ENCODE results near the gene INPP5D. TPM values are rescaled to one million over a fixed set of nuclear protein-coding genes. Genes with fewer than 3 reads are reported as not detected.

Gene INPP5D
- total RNA-seq, 2 donors from 2014 or later, result 163 to 184 TPM

GRCh38 chr2:233228376-233228775, 168.2 kb downstream of the INPP5D start:
- no peaks in the 10 kb centered on the region for H3K9me3 ChIP-seq (ENCODE audit: control insufficient read depth, low read length, poor library complexity, severe bottlenecking)
- ATAC-seq, result no peak
- DNase-seq, result no peak
- peaks cover 13% of the 10 kb centered on the region for H3K4me1 Mint-ChIP-seq
- H3K4me3 Mint-ChIP-seq, result no peak overlapping the region
- H3K27ac Mint-ChIP-seq, result no peak overlapping the region
- H3K36me3 Mint-ChIP-seq (ENCODE audit: low read depth), result no peaks in the 10 kb centered on the region
- no peaks in the 10 kb centered on the region for H3K27me3 Mint-ChIP-seq

GRCh38 chr2:233233618-233234230, 173.6 kb downstream of the INPP5D start:
- Mint-ChIP-seq H3K4me3 (no peak overlapping the region), H3K27me3 (no peaks in the 10 kb centered on the region), H3K36me3 (ENCODE audit: low read depth) (peaks cover 3% of the 10 kb centered on the region), H3K4me1 (peaks cover 31% of the 10 kb centered on the region), H3K27ac (peak overlapping the region; percentile 27)
- DNase-seq, result no peak
- no peak for ATAC-seq
- H3K9me3 ChIP-seq (ENCODE audit: control insufficient read depth, low read length, poor library complexity, severe bottlenecking), result no peaks in the 10 kb centered on the region

GRCh38 chr2:233234264-233234663, 174.1 kb downstream of the INPP5D start:
- Mint-ChIP-seq H3K4me3 (no peak overlapping the region), H3K4me1 (peaks cover 36% of the 10 kb centered on the region), H3K36me3 (ENCODE audit: low read depth) (peaks cover 3% of the 10 kb centered on the region), H3K27me3 (no peaks in the 10 kb centered on the region), H3K27ac (peak overlapping the region; percentile 27)
- ATAC-seq (peak; percentile 49), DNase-seq (no peak)
- H3K9me3 ChIP-seq (ENCODE audit: control insufficient read depth, low read length, poor library complexity, severe bottlenecking), result no peaks in the 10 kb centered on the region

- no peak overlapping the region for H3K4me3 Mint-ChIP-seq
- no peak for DNase-seq
- peaks cover 3% of the 10 kb centered on the region for H3K36me3 Mint-ChIP-seq (ENCODE audit: low read depth)
- no peak for ATAC-seq
- H3K27ac Mint-ChIP-seq, result peak overlapping the region; percentile 27
- no peaks in the 10 kb centered on the region for H3K9me3 ChIP-seq (ENCODE audit: control insufficient read depth, low read length, poor library complexity, severe bottlenecking)
- no peaks in the 10 kb centered on the region for H3K27me3 Mint-ChIP-seq
- H3K4me1 Mint-ChIP-seq, result peaks cover 40% of the 10 kb centered on the region
Observed at GRCh38 chr2:233234996-233235395, 174.9 kb downstream of the INPP5D start.

GRCh38 chr2:233235977-233236376, 175.8 kb downstream of the INPP5D start:
- no peaks in the 10 kb centered on the region for H3K9me3 ChIP-seq (ENCODE audit: control insufficient read depth, low read length, poor library complexity, severe bottlenecking)
- no peak for ATAC-seq
- Mint-ChIP-seq H3K4me1 (peaks cover 42% of the 10 kb centered on the region), H3K4me3 (no peak overlapping the region), H3K27ac (no peak overlapping the region), H3K36me3 (ENCODE audit: low read depth) (peaks cover 3% of the 10 kb centered on the region), H3K27me3 (no peaks in the 10 kb centered on the region)
- DNase-seq, result no peak

- DNase-seq, result no peak
- ATAC-seq, result no peak
- Mint-ChIP-seq H3K36me3 (ENCODE audit: low read depth) (peaks cover 3% of the 10 kb centered on the region), H3K27me3 (no peaks in the 10 kb centered on the region), H3K4me1 (peaks cover 45% of the 10 kb centered on the region), H3K4me3 (no peak overlapping the region), H3K27ac (peak overlapping the region; percentile 24)
- H3K9me3 ChIP-seq (ENCODE audit: control insufficient read depth, low read length, poor library complexity, severe bottlenecking), result no peaks in the 10 kb centered on the region
Observed at GRCh38 chr2:233236820-233237589, 176.9 kb downstream of the INPP5D start.

GRCh38 chr2:233240897-233241296, 180.8 kb downstream of the INPP5D start:
- DNase-seq (no peak), ATAC-seq (peak; percentile 74)
- peak overlapping the region; percentile 91 for H3K27ac Mint-ChIP-seq
- H3K36me3 Mint-ChIP-seq (ENCODE audit: low read depth), result peaks cover 3% of the 10 kb centered on the region
- peaks cover 42% of the 10 kb centered on the region for H3K4me1 Mint-ChIP-seq
- peak overlapping the region; percentile 77 for H3K4me3 Mint-ChIP-seq
- no peaks in the 10 kb centered on the region for H3K27me3 Mint-ChIP-seq
- no peaks in the 10 kb centered on the region for H3K9me3 ChIP-seq (ENCODE audit: control insufficient read depth, low read length, poor library complexity, severe bottlenecking)

GRCh38 chr2:233241803-233242202, 181.7 kb downstream of the INPP5D start:
- H3K9me3 ChIP-seq (ENCODE audit: control insufficient read depth, low read length, poor library complexity, severe bottlenecking), result no peaks in the 10 kb centered on the region
- Mint-ChIP-seq H3K27me3 (no peaks in the 10 kb centered on the region), H3K36me3 (ENCODE audit: low read depth) (peaks cover 3% of the 10 kb centered on the region), H3K4me1 (peaks cover 44% of the 10 kb centered on the region), H3K4me3 (peak overlapping the region; percentile 77), H3K27ac (peak overlapping the region; percentile 91)
- no peak for ATAC-seq
- no peak for DNase-seq

- Mint-ChIP-seq H3K4me3 (no peak overlapping the region), H3K36me3 (ENCODE audit: low read depth) (no peaks in the 10 kb centered on the region), H3K4me1 (peaks cover 44% of the 10 kb centered on the region), H3K27me3 (no peaks in the 10 kb centered on the region), H3K27ac (peak overlapping the region; percentile 91)
- no peaks in the 10 kb centered on the region for H3K9me3 ChIP-seq (ENCODE audit: control insufficient read depth, low read length, poor library complexity, severe bottlenecking)
- ATAC-seq, result peak; percentile 32
- no peak for DNase-seq
Observed at GRCh38 chr2:233242231-233242927, 182.2 kb downstream of the INPP5D start.

- no peak for DNase-seq
- no peak overlapping the region for H3K27ac Mint-ChIP-seq
- no peaks in the 10 kb centered on the region for H3K27me3 Mint-ChIP-seq
Observed at GRCh38 chr2:233243348-233243747, 183.2 kb downstream of the INPP5D start.

GRCh38 chr2:233244818-233245217, 184.7 kb downstream of the INPP5D start:
- Mint-ChIP-seq H3K27me3 (no peaks in the 10 kb centered on the region), H3K36me3 (ENCODE audit: low read depth) (peaks cover 2% of the 10 kb centered on the region), H3K27ac (no peak overlapping the region), H3K4me3 (no peak overlapping the region), H3K4me1 (peaks cover 40% of the 10 kb centered on the region)
- ATAC-seq, result no peak
- H3K9me3 ChIP-seq (ENCODE audit: control insufficient read depth, low read length, poor library complexity, severe bottlenecking), result no peaks in the 10 kb centered on the region
- DNase-seq, result no peak

More at GRCh38 chr2:233243348-233243747, 183.2 kb downstream of the INPP5D start:
- ATAC-seq, result no peak
- Mint-ChIP-seq H3K4me1 (peaks cover 44% of the 10 kb centered on the region), H3K36me3 (ENCODE audit: low read depth) (no peaks in the 10 kb centered on the region), H3K4me3 (no peak overlapping the region)
- H3K9me3 ChIP-seq (ENCODE audit: control insufficient read depth, low read length, poor library complexity, severe bottlenecking), result no peaks in the 10 kb centered on the region

GRCh38 chr2:233245406-233245805, 185.3 kb downstream of the INPP5D start:
- no peaks in the 10 kb centered on the region for H3K9me3 ChIP-seq (ENCODE audit: control insufficient read depth, low read length, poor library complexity, severe bottlenecking)
- ATAC-seq, result no peak
- no peak overlapping the region for H3K4me3 Mint-ChIP-seq
- no peaks in the 10 kb centered on the region for H3K27me3 Mint-ChIP-seq
- no peak for DNase-seq
- no peak overlapping the region for H3K27ac Mint-ChIP-seq
- peaks cover 2% of the 10 kb centered on the region for H3K36me3 Mint-ChIP-seq (ENCODE audit: low read depth)
- H3K4me1 Mint-ChIP-seq, result peaks cover 40% of the 10 kb centered on the region

- H3K4me3 Mint-ChIP-seq, result peak overlapping the region; percentile 21
- no peaks in the 10 kb centered on the region for H3K9me3 ChIP-seq (ENCODE audit: control insufficient read depth, low read length, poor library complexity, severe bottlenecking)
- H3K36me3 Mint-ChIP-seq (ENCODE audit: low read depth), result peaks cover 2% of the 10 kb centered on the region
- H3K27ac Mint-ChIP-seq, result peak overlapping the region; percentile 95
- H3K4me1 Mint-ChIP-seq, result peaks cover 37% of the 10 kb centered on the region
- DNase-seq, result no peak
- ATAC-seq, result no peak
- no peaks in the 10 kb centered on the region for H3K27me3 Mint-ChIP-seq
Observed at GRCh38 chr2:233247116-233247515, 187.0 kb downstream of the INPP5D start.

All from T-helper 17 cell (primary cell).